NCI-H82 treated with DMSO at 0.1 percent for 48 hours (cell line): Measurements from ENCODE around the gene VCL.

ENCODE experiments used
- DNase-seq: peaks from one replicate; lab custom pipeline; 2025; ENCODE audit not compliant: unreplicated experiment; lab: John Stamatoyannopoulos, UW

VCL gene

GRCh38 chr10:74071157-74071556 lies 73.2 kb downstream of the VCL start:
- no peak for DNase-seq

GRCh38 chr10:74072503-74072902 lies 74.6 kb downstream of the VCL start:
- DNase-seq, result no peak

- no peak for DNase-seq
These were observed 78.0 kb downstream of the VCL start for GRCh38 chr10:74075906-74076305.

- DNase-seq, result no peak
These were observed 79.0 kb downstream of the VCL start for GRCh38 chr10:74076961-74077360.

- DNase-seq, result no peak
These were observed 79.5 kb downstream of the VCL start for GRCh38 chr10:74077416-74077815.

- no peak for DNase-seq
These were observed 80.1 kb downstream of the VCL start for GRCh38 chr10:74078037-74078436.

- DNase-seq, result no peak
These were observed 81.4 kb downstream of the VCL start for GRCh38 chr10:74079028-74079935.

GRCh38 chr10:74079936-74080590 lies 82.1 kb downstream of the VCL start:
- no peak for DNase-seq

- peak; percentile 37 for DNase-seq
These were observed 83.4 kb downstream of the VCL start for GRCh38 chr10:74081192-74081803.

- DNase-seq, result no peak
These were observed 84.2 kb downstream of the VCL start for GRCh38 chr10:74081941-74082718.

GRCh38 chr10:74083304-74083703 lies 85.4 kb downstream of the VCL start:
- DNase-seq, result no peak

GRCh38 chr10:74084955-74085354 lies 87.0 kb downstream of the VCL start:
- no peak for DNase-seq

GRCh38 chr10:74086317-74086716 lies 88.4 kb downstream of the VCL start:
- no peak for DNase-seq

- no peak for DNase-seq
These were observed 90.8 kb downstream of the VCL start for GRCh38 chr10:74088722-74089121.

GRCh38 chr10:74092372-74092771 lies 94.5 kb downstream of the VCL start:
- DNase-seq, result no peak

- DNase-seq, result no peak
These were observed 95.7 kb downstream of the VCL start for GRCh38 chr10:74093530-74094164.

- DNase-seq, result no peak
These were observed 96.3 kb downstream of the VCL start for GRCh38 chr10:74094231-74094630.

GRCh38 chr10:74096777-74097176 lies 98.9 kb downstream of the VCL start:
- DNase-seq, result no peak

- DNase-seq, result no peak
These were observed 99.9 kb downstream of the VCL start for GRCh38 chr10:74097776-74098175.

- DNase-seq, result no peak
These were observed 101.5 kb downstream of the VCL start for GRCh38 chr10:74099420-74099819.

GRCh38 chr10:74099836-74100235 lies 101.9 kb downstream of the VCL start:
- no peak for DNase-seq
